HG03520 (cell line): ENCODE data around the gene TASOR2.

Source experiments
- ATAC-seq: cut with Tn5 transposase; IDR thresholded peaks from one replicate; pipeline ENCODE4 v1.9.1; 2021; ENCODE audit warnings: mild to moderate bottlenecking, moderate library complexity; ENCODE audit not compliant: unreplicated experiment

TASOR2 gene

DNA sequence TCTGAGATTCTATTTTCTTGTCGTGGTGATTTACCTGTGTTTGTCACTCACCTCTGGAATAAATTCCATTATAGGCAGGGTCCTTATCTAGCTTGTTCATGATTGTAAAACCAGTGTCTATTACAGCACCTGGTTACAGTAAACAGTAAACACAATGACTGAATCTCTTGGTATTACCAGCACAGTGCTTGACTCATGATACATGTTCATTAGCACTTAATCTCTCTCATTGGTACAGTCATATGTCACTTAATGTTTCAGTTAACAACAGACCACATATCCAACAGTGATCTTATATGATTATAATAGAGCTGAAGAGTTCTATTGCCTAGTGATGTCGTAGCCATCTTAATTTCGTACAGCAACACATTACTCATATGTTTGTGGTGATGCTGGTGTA is 1.6 kb upstream of the TASOR2 start:
- ATAC-seq: no peak

DNA sequence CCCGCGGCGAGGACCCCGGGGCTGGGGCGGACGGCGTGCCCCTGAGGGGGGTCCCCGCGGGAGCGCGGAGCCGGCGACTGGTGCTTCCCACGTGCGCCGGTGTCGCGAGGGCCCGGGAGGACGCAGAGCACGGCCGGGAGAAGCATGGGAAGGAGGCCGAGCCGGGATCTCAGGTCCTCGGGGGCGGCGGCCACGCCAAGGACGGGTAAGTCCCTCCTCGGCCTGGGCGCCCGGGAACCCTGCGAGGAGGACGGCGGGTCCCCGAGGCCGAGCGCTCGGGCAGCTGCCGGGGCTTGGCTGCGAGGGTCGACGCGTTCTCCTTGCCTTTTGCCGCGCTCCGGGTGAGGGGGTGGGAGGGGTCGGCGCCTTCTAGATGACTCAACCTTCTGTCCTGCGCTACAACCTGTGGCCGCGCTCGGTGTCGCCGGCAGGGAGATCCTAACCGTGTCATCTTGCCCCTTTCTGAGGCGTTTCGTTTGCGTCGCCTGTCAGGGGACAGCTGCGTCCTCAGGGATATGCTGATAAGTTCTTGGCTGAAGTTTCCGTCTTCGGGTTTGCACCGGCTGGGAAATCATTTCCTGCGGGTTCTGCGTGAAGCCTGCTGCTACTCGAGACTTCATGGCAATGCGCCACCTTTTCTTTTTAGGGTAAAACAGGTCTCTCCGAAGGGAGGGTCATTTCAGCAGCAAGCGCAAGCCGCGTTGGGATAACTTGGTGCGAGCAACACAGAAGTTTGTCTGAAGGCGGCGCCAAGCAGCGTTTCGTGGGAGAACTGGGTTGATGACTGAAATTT is 529 bp downstream of the TASOR2 start:
- ATAC-seq: peak; percentile 42

DNA sequence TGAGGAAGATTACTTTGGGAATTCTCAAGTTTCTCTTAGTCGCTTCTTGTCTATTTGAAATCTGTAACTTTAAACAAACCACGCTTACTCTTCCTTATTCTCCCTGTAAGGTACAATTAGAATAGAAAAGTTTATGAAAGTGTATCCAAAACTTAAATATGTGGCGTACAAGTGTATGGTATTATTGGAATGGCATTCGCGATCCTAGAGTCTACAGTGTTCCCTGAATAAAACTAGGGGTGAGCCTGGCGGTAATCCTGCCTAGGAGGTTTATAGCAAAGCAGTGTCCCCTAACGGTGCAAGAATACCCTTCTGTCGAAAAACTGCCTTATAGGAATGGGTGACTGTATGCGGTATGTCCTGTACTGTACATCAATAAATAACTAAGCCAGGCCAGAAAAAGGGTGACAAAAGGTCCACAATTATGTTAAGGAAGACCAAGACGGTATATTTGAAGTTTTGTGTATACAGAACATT is 1.2 kb downstream of the TASOR2 start:
- no peak for ATAC-seq

DNA sequence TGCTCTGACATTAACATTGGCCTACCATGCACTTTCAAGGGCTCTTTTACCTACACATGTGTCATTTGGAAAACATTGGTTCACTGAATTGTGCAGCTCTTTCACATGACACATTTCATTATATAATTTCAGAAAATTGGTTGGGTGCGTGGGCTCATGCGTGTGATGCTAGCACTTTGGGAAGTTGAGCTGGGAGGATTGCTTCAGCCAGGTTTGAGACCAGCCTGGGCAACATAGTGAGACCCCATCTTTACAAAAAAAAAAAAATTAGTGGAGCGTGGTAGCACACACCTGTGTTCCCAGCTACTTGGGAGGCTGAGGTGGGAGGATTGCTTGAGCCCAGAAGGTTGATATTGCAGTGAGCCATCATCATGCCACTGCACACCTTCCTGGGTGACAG is 3.9 kb downstream of the TASOR2 start:
- no peak for ATAC-seq

GRCh38 chr10:5691786-5692185 is 7.1 kb downstream of the TASOR2 start:
- no peak for ATAC-seq

DNA sequence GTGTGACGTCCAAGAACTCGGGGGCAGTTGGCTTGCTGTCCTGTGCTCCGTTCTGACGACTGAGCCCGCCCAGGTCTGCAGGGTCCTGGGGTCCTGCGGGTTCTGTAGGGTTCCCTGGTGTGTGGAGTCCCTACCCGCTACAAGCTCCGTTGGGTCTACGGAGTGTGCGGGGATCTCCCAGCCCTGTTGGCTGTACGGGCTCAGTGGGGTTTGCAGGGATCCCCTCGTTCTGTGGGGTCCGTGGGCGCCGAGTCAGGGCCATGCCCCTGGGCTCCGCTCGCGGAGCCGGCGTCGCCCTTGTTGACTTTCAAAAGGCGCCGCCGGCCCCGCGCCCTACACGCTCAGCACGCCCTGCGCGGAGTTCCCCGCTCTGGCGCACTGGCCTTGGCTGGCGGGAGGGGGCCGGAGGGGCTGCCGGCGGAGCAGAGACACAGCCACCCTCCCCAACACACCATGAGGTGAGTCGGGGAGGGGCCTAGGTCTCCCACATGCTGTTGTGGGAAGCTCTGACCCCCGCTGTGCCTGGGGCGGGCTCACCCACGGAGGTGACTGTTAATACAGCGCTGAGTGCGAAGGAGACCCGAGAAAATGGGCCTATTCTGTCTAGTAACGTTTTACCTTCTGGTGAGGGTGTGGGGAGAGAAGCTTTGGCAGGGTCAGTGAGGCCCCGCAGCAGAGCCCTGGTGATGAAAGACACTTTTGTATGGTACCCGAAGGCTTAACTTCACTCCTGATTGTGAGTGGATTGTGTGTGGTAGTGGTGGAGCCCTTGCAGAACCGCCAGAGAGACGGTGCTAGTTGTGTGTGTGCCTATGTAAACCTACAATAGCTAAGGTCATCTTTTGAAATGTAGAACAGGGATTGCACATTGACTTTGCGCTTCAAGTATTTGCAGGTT is 8.1 kb downstream of the TASOR2 start:
- ATAC-seq: peak; percentile 75

GRCh38 chr10:5694573-5694972 is 9.9 kb downstream of the TASOR2 start:
- no peak for ATAC-seq

DNA sequence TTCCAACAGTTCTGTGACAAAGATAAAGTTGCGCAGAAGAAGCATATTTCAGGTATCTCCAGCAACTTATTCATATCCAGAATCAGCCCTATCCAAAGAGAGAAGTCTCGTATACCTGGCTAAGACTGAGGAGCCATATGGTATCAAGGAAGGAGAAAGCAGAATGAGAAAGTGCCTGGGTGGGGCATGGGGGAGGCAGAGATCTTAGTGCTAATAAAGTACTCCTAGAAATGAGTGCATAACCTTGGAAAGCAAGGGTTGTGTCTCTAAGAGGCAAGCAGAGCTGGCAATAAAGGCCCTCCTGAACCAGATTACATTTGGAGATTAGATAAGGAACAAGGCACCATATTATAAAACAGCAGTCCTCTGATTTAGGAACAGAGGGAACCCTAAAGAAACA is 12.7 kb downstream of the TASOR2 start:
- ATAC-seq: no peak

DNA sequence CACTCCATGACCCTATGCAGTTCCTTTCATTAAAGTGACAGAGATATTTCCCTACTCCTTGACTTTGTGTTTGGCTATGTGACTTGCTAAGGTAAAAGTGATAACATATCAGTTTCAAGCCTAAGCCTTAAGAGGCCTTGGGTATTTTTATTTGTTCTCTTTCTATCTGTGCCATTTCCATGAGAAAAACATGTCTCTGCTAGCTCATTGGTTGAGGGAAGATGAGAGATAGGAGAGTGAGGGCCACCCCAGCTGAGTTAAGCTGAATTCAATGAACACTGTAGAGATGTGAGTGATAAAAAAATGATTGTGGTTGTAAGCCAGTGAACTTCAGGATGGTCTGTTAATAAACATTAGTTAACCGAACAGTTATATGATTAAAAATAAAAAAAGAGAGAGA is 13.4 kb downstream of the TASOR2 start:
- no peak for ATAC-seq

- ATAC-seq: no peak
Measured at GRCh38 chr10:5708356-5708755, 23.7 kb downstream of the TASOR2 start.

DNA sequence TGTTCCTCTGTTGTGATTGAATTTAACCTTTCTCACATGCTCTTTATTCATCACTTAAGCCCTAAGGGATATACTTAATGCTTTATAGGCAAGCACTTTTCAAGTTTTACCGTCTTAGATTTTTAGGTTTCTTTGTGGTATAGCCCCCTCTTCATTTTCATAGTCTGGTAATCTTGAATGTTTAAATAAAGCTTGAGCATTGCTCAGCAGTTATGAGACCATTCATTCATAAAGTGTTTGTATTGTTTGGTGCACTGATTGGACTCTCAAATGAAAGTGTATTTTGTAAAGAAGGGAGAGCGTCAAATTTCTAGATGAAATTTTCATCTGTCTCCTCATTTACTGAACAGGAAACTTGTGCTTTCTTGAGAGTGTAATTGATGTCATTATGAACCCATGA is 25.2 kb downstream of the TASOR2 start:
- no peak for ATAC-seq

DNA sequence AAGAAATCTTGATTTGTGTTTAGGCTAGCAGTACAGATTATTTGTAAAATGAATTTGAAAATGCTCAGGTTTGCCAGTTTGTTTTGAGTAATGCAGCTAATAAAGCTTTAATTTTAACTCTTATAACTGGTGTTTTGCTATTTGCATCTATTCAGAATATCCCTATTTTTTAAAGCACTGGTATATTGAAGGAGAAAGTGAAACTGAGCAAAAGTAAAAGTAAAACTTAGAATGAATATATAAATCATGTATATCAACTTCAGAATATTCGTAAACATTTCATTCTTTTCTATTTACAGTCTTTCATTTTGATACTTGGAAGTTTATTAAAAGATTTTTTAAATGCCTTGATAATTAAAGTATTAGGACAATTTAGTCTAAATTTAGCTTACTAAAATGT is 26.2 kb downstream of the TASOR2 start:
- ATAC-seq: no peak

- no peak for ATAC-seq
Measured at GRCh38 chr10:5711642-5712041, 27.0 kb downstream of the TASOR2 start.

DNA sequence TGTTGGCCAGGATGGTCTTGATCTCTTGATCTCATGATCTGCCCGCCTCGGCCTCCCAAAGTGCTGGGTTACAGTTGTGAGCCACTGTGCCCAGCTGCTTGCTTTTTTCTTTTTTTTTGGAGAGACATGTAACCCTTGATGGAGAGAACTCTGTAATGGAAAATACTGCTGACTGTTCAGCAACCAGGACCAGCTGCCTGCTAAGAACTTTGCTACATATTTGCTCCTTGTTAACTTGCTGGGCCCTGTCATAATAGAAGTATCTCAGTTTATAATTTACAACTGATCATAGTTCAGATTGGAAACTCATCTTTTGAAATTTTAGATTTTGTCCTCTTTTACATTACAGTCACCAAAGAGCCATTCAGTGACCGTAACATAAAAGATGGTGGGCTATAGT is 34.9 kb downstream of the TASOR2 start:
- no peak for ATAC-seq

- no peak for ATAC-seq
Measured at GRCh38 chr10:5720182-5720581, 35.5 kb downstream of the TASOR2 start.

DNA sequence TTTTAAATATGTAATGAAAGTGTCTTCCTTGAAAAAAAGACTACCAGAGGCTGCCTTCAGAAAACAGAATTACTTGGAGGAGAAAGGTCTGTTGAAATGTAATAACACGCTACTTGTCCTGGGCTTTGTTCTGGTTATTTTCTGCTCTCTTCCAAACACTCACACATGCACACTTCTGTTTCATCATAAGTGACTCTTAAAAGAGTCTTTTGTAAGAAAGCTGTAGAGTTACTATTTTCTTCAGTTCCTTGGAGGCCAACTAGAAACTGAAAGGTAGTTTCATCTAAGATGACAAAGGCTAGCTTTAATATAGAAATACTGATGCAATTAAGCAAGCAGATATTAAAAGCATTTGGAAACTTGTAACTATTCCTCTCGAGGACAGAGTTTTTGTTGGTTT is 39.1 kb downstream of the TASOR2 start:
- no peak for ATAC-seq

- no peak for ATAC-seq
Measured at GRCh38 chr10:5730766-5731165, 46.1 kb downstream of the TASOR2 start.

GRCh38 chr10:5731559-5731958 is 46.9 kb downstream of the TASOR2 start:
- no peak for ATAC-seq

DNA sequence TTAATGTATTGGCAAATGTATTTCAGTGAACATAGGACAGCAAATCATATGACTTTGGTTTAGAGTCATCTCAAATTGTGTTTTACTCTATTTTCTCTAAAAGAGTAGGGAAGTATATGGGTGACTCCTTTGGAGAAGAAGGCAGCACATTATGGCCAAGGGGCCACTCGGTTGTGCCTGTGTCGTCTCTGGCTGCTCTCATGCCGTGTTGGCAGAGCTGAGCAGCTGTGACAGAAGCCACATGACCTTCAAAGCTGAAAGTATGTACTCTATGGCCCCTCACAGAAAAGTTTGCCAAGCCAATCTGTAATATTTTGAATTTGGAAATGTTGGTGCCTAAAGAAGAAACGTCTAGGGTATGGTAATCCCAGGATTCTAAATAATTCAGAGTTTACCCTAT is 47.5 kb downstream of the TASOR2 start:
- ATAC-seq: no peak
